H1 (cell line): ENCODE data around the gene FOXL3. TPM values are rescaled to one million over a fixed set of nuclear protein-coding genes. Genes with fewer than 3 reads are reported as not detected.
A peak's percentile ranks its signal among the peaks of the same experiment; 100 is the strongest.

ENCODE experiments used
- CTCF ChIA-PET: fragments of 300-600 bp; sonication (Branson Sonifier 250); formaldehyde crosslinking; loops from one replicate; lab custom pipeline; 2021; ENCODE audit not compliant: partially characterized antibody; lab: Charles Lee
- POLR2A ChIA-PET: fragments of 300-600 bp; sonication (Branson Sonifier 250); formaldehyde crosslinking; loops from one replicate; lab custom pipeline; 2021; ENCODE audit warnings: inconsistent platforms; ENCODE audit not compliant: partially characterized antibody; lab: Charles Lee
- DNase-seq, 2 experiments: peaks; one replicate each; pipeline versions ENCODE4 v3.0.0 to v3.0.0-alpha.2; 2010 to 2022; ENCODE audit warnings: low spot score in 2 of 2, low read depth in 1 of 2, mixed read lengths in 1 of 2
- FAIRE-seq: peaks from 2 replicates; lab custom pipeline; 2011; peaks lifted over from hg19 to GRCh38; lab: Jason Lieb, UNC
- H2AFZ ChIP-seq: 2 replicates; pipeline ENCODE4 v1.8.1; 2012; ENCODE audit warnings: low read length, inconsistent platforms
- H2AK5ac ChIP-seq: 2 replicates; pipeline ENCODE4 v1.6.1; 2013; ENCODE audit warnings: low read depth, low read length
- H2BK120ac ChIP-seq: replicated peaks from 2 replicates; pipeline ENCODE3; 2013; ENCODE audit warnings: low read depth, low read length, inconsistent platforms
- H2BK12ac ChIP-seq: 2 replicates; pipeline ENCODE4 v1.6.1; 2013; ENCODE audit warnings: low read depth, low read length
- H2BK15ac ChIP-seq: 2 replicates; pipeline ENCODE4 v1.6.1; 2013; ENCODE audit warnings: low read length
- H2BK20ac ChIP-seq: 2 replicates; pipeline ENCODE4 v1.6.1; 2013; ENCODE audit warnings: low read length
- H2BK5ac ChIP-seq: 2 replicates; pipeline ENCODE4 v1.6.1; 2013; ENCODE audit warnings: low read depth, low read length
- H3K14ac ChIP-seq: 2 replicates; pipeline ENCODE4 v1.6.1; 2013; ENCODE audit warnings: inconsistent platforms; ENCODE audit not compliant: insufficient read length
- H3K18ac ChIP-seq: 2 replicates; pipeline ENCODE4 v1.6.1; 2013; ENCODE audit warnings: low read length; ENCODE audit errors: extremely low read depth
- H3K23ac ChIP-seq: 2 replicates; pipeline ENCODE4 v1.6.1; 2013; ENCODE audit warnings: inconsistent platforms; ENCODE audit not compliant: insufficient read length
- H3K23me2 ChIP-seq: 2 replicates; pipeline ENCODE4 v1.6.1; 2013; ENCODE audit warnings: low read depth, low read length
- H3K27ac ChIP-seq: 2 replicates; pipeline ENCODE4 v1.6.1; 2011; ENCODE audit warnings: low read depth, low read length, inconsistent platforms
- H3K27me3 ChIP-seq, 4 experiments: replicated peaks in 1 of 4; 1 replicate in 1 of 4; 2 replicates in 3 of 4; pipeline versions ENCODE4 v1.6.1 to v1.8.1; 2011 to 2013; ENCODE audit warnings: low read length in 3 of 4, mild to moderate bottlenecking in 3 of 4, inconsistent platforms in 2 of 4, mixed read lengths in 2 of 4, moderate library complexity in 1 of 4; ENCODE audit not compliant: control insufficient read depth in 3 of 4, insufficient read depth in 3 of 4; ENCODE audit errors: extremely low read depth in 1 of 4
- H3K36me3 ChIP-seq, 4 experiments: 2 replicates each; pipeline versions ENCODE4 v1.6.1 to v1.8.1; 2011 to 2013; ENCODE audit warnings: mild to moderate bottlenecking in 4 of 4, low read length in 3 of 4, moderate library complexity in 2 of 4, control low read depth in 1 of 4, inconsistent platforms in 1 of 4; ENCODE audit not compliant: insufficient read depth in 4 of 4, control insufficient read depth in 2 of 4
- H3K4ac ChIP-seq: replicated peaks from 2 replicates; pipeline ENCODE3; 2013; ENCODE audit warnings: low read length, low read depth, mixed read lengths, inconsistent platforms; ENCODE audit not compliant: insufficient read length
- H3K4me1 ChIP-seq, 4 experiments: replicated peaks in 1 of 4; 1 replicate in 1 of 4; 2 replicates in 3 of 4; pipeline versions ENCODE4 v1.6.1 to v1.8.1; 2011 to 2013; ENCODE audit warnings: low read length in 3 of 4, inconsistent platforms in 2 of 4, mixed read lengths in 1 of 4; ENCODE audit not compliant: insufficient read depth in 4 of 4, control insufficient read depth in 3 of 4
- H3K4me2 ChIP-seq, 2 experiments: 2 replicates each; pipeline versions ENCODE4 v1.6.1 to v1.8.1; 2011 to 2013; ENCODE audit warnings: low read depth in 2 of 2, low read length in 2 of 2, control low read depth in 1 of 2, inconsistent platforms in 1 of 2, mild to moderate bottlenecking in 1 of 2; ENCODE audit not compliant: insufficient read depth in 1 of 2
- H3K4me3 ChIP-seq, 4 experiments: fragments of 200-600, 300-600 bp in 1 of 4; sonication (generic), shearing (Covaris generic), sonication (Bioruptor Twin) in 1 of 4; 2 replicates each; pipeline versions ENCODE4 v1.5.1 to v1.8.1; 2011 to 2016; ENCODE audit warnings: low read length in 4 of 4, low read depth in 3 of 4, control low read depth in 2 of 4, inconsistent platforms in 2 of 4, mild to moderate bottlenecking in 2 of 4, mixed read lengths in 1 of 4, moderate library complexity in 1 of 4; ENCODE audit not compliant: insufficient read depth in 2 of 4; ENCODE audit errors: extremely low read depth in 1 of 4
- H3K56ac ChIP-seq: replicated peaks from 2 replicates; pipeline ENCODE3; 2013; ENCODE audit warnings: low read depth, mild to moderate bottlenecking, mixed read lengths, low read length, inconsistent platforms; ENCODE audit not compliant: insufficient read length
- H3K79me1 ChIP-seq: 2 replicates; pipeline ENCODE4 v1.6.1; 2013; ENCODE audit warnings: low read depth, low read length, control low read depth
- H3K79me2 ChIP-seq, 2 experiments: 2 replicates each; pipeline versions ENCODE4 v1.6.1 to v1.8.1; 2012 to 2013; ENCODE audit warnings: low read length in 2 of 2, mild to moderate bottlenecking in 2 of 2, inconsistent platforms in 1 of 2; ENCODE audit not compliant: insufficient read depth in 2 of 2, control insufficient read depth in 1 of 2
- H3K9ac ChIP-seq, 4 experiments: replicated peaks in 1 of 4; 1 replicate in 1 of 4; 2 replicates in 3 of 4; pipeline versions ENCODE4 v1.6.1 to v1.8.1; 2011 to 2013; ENCODE audit warnings: low read depth in 3 of 4, low read length in 3 of 4, control low read depth in 2 of 4, mild to moderate bottlenecking in 2 of 4, moderate library complexity in 2 of 4, inconsistent platforms in 1 of 4; ENCODE audit errors: extremely low read depth in 1 of 4
- H3K9me3 ChIP-seq, 2 experiments: 2 replicates each; pipeline versions ENCODE4 v1.6.1 to v1.8.1; 2012 to 2013; ENCODE audit warnings: mild to moderate bottlenecking in 2 of 2, moderate library complexity in 2 of 2, control low read depth in 1 of 2, inconsistent platforms in 1 of 2, low read depth in 1 of 2, low read length in 1 of 2, mixed read lengths in 1 of 2; ENCODE audit not compliant: insufficient read depth in 2 of 2
- H4K20me1 ChIP-seq, 2 experiments: replicated peaks in 1 of 2; 2 replicates each; pipeline versions ENCODE3 to v1.8.1; 2011 to 2013; ENCODE audit warnings: inconsistent platforms in 2 of 2, low read length in 2 of 2, mild to moderate bottlenecking in 1 of 2; ENCODE audit not compliant: insufficient read depth in 2 of 2, control insufficient read depth in 1 of 2
- H4K5ac ChIP-seq: 2 replicates; pipeline ENCODE4 v1.6.1; 2013; ENCODE audit warnings: low read length, low read depth, mixed read lengths, inconsistent platforms; ENCODE audit not compliant: insufficient read length
- H4K8ac ChIP-seq: 2 replicates; pipeline ENCODE4 v1.8.0; 2013; ENCODE audit warnings: mild to moderate bottlenecking, moderate library complexity, low read length, inconsistent platforms; ENCODE audit not compliant: insufficient read depth; ENCODE audit errors: extremely low read depth
- H4K91ac ChIP-seq: replicated peaks from 2 replicates; pipeline ENCODE3; 2013; ENCODE audit warnings: low read length, mixed read lengths, inconsistent platforms; ENCODE audit not compliant: insufficient read length
- BACH1 ChIP-seq: IDR thresholded peaks from 2 replicates; pipeline ENCODE4 v1.6.1; 2012; ENCODE audit warnings: low read length, improper control_type of control experiment
- EGR1 ChIP-seq: IDR thresholded peaks from 2 replicates; pipeline ENCODE4 v1.6.1; 2011; ENCODE audit warnings: low read depth, low read length, borderline replicate concordance
- KDM1A ChIP-seq: fragments of 200-600, 300-600 bp; sonication (generic); IDR thresholded peaks from 2 replicates; pipeline ENCODE4 v1.7.1; 2016; ENCODE audit warnings: mild to moderate bottlenecking, low read length, borderline replicate concordance
- MAFK ChIP-seq: IDR thresholded peaks from 2 replicates; pipeline ENCODE4 v1.6.1; 2012; ENCODE audit warnings: low read depth, mild to moderate bottlenecking, improper control_type of control experiment, low read length
- POU5F1 ChIP-seq: IDR thresholded peaks from 2 replicates; pipeline ENCODE4 v1.6.1; 2011; ENCODE audit warnings: low read depth, mild to moderate bottlenecking, low read length, moderate library complexity
- WGBS, 2 experiments: shearing (Covaris generic) in 1 of 2; methylation state at CpG; one replicate each; pipeline versions ENCODE4 v1.1.6 to v1.1.7; 2013 to 2015; ENCODE audit warnings: low lambda C conversion rate in 2 of 2, mixed read lengths in 2 of 2, inconsistent platforms in 1 of 2, low coverage in 1 of 2, missing lambda C conversion rate in 1 of 2; ENCODE audit not compliant: insufficient replicate concordance in 2 of 2, insufficient coverage in 1 of 2, insufficient read length in 1 of 2; ENCODE audit errors: extremely low coverage in 1 of 2, missing lambda C conversion rate in 1 of 2; 5-methylcytosine and 5-hydroxymethylcytosine counted together
- polyA plus RNA-seq, 7 experiments: library from polyadenylated mRNA; depleted of rRNA in 3 of 7; stranded (reverse) in 5 of 7; unstranded in 2 of 7; fragments of >200 nt in 5 of 7; fragments of 200-250 nt in 2 of 7; gene quantifications; 1 replicate in 5 of 7; 2 replicates in 1 of 7; 4 replicates in 1 of 7; pipeline versions ENCODE4 v1.2.1 to v1.2.3, GENCODE V29; 2011 to 2013; ENCODE audit warnings: missing spikeins in 2 of 7, mixed read lengths in 2 of 7
- total RNA-seq: library from RNA; stranded (reverse); fragmentation: NEBNext Ultra II Directional; extraction: Animal tissue kit (Norgen Biotek cat#: 25700); gene quantifications from 2 replicates; pipeline ENCODE4 v1.2.1, GENCODE V29; 2021

The FOXL3 gene
- total and polyA plus RNA-seq, 2 of the 8 experiments (the other 6 are each of a cell fraction or from before 2014, with no cell fraction given), result not detected

DNA sequence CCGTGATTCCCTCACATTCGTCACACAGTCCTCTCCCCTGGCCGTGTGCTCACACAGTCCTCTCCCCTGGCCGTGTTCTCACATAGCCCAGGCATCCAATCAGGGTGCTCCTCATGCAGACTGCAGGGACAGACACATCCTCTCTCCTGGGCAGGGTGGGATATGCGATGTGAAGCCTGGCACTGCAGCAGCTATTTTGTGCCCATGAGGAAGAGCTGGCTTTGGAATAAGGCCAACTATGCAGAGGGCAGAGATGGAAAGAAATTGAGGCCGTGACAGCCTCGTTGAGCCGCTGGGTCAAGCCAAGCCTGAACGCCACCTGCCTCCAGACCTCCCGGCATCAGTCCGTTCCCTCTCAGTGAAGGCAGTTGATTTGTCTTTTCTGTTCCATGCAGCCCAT is 35.8 kb downstream of the FOXL3 start:
- peak overlapping the region; percentile 54; the same call in 1 of the 2 replicates for H4K8ac ChIP-seq
- CTCF ChIA-PET, result interaction anchor here (1.2 kb wide), 1 partner anchor 9 kb away, joined by 3 read pairs; no protein-coding TSS in a partner anchor
- FAIRE-seq, result no peak

More for the DNA sequence above, 35.8 kb downstream of the FOXL3 start:
- Histone ChIP-seq H2BK12ac (no peak overlapping the region), H3K4me2 (no peak overlapping the region), H3K4me1 (peaks cover 0 to 6% (median 1%) of the 10 kb centered on the region in 4 experiments; a peak in 3 of 7 replicates), H3K79me2 (no peaks in the 10 kb centered on the region), H4K5ac (no peak overlapping the region), H2AK5ac (no peak overlapping the region), H2BK120ac (no peak overlapping the region), H3K4ac (no peak overlapping the region), H3K9ac (no peak overlapping the region), H3K27ac (no peak overlapping the region), H3K56ac (no peak overlapping the region), H3K23me2 (no peaks in the 10 kb centered on the region), H3K18ac (no peak overlapping the region), H3K79me1 (no peaks in the 10 kb centered on the region; the same call in 1 of the 2 replicates), H2BK5ac (no peak overlapping the region), H2BK15ac (no peak overlapping the region), H4K91ac (no peak overlapping the region), H3K14ac (no peak overlapping the region), H2BK20ac (no peak overlapping the region), H3K9me3 (peaks cover 4 to 5% of the 10 kb centered on the region in 2 experiments; a peak in 1 of 4 replicates), H3K36me3 (no peaks in the 10 kb centered on the region), H3K23ac (no peak overlapping the region), H3K4me3 (no peak overlapping the region), H3K27me3 (0 out of 7 replicates have a peak, but pooled peaks cover 0 to 2% (median under 1%) of the 10 kb centered on the region in 4 experiments), H4K20me1 (no peaks in the 10 kb centered on the region), H2AFZ (no peak overlapping the region)
- no peak for DNase-seq
- WGBS, 2 experiments, result 87% methylated on average over 11 of the region's 11 CpGs; no CpG with 5 or more reads in 1 of the 2 experiments
- POLR2A ChIA-PET, result no interaction called here
- TF ChIP-seq BACH1 (no peak), POU5F1 (no peak), MAFK (no peak), KDM1A (peak; percentile 74; the same call in 1 of the 2 replicates), EGR1 (no peak)
